K562 treated with DMSO at 1 percent for 4 hours (cell line): ENCODE results near the gene RPUSD4. TPM values are rescaled to one million over a fixed set of nuclear protein-coding genes. Genes with fewer than 3 reads are reported as not detected.

Experiments used
- total RNA-seq: library from RNA; unstranded; fragments of 300-600 nt; gene quantifications from 2 replicates; pipeline ENCODE4 v1.2.3, GENCODE V29; 2022; ENCODE audit not compliant: insufficient read depth

Gene RPUSD4
- 16.2 and 18.7 TPM in 2 replicates for total RNA-seq

GRCh38 chr11:126211236-126212088, at the start of gene RPUSD4, which contains the start of gene FAM118B:
RPUSD4 (minus strand) TSS chr11:126211650; CDS start chr11:126211638, 12 bp downstream.
FAM118B (plus strand) TSS chr11:126211782; CDS start chr11:126235002, 23,220 bp downstream.

Other genes starting within 250 kb of the RPUSD4 start
- gene CDON, start 148.8 kb downstream of the RPUSD4 start, total RNA-seq: 0.26 and 0.71 TPM in 2 replicates
- gene FAM118B, start 132 bp upstream of the RPUSD4 start, total RNA-seq: 9.4 and 12.7 TPM in 2 replicates
- gene SRPRA, start 57.2 kb upstream of the RPUSD4 start, total RNA-seq: 113 and 117 TPM in 2 replicates
- 33.4 and 40.6 TPM in 2 replicates for gene FOXRED1, start 57.5 kb upstream of the RPUSD4 start, total RNA-seq
- gene TIRAP, start 71.4 kb upstream of the RPUSD4 start, total RNA-seq: 3.5 and 3.9 TPM in 2 replicates
- gene DCPS, start 92.4 kb upstream of the RPUSD4 start, total RNA-seq: 8.6 and 11.3 TPM in 2 replicates
- gene ST3GAL4, start 144.0 kb upstream of the RPUSD4 start, total RNA-seq: 23.9 and 24.0 TPM in 2 replicates